Measurements from ENCODE around the gene ST14. TPM values are rescaled to one million over a fixed set of nuclear protein-coding genes. Genes with fewer than 3 reads are reported as not detected.

The ST14 gene
- polyA plus RNA-seq, 3 donors, result 13.3 to 36.0 (median 23.6) TPM

- Histone ChIP-seq H3K4me3 (replicated peaks in 1 of 3; ENCODE audit: low read depth in 2 of 3, low read length in 3 of 3) (no peak overlapping the region), H3K4me1 (ENCODE audit: control insufficient read depth in 1 of 2, insufficient read depth in 2 of 2, low read length in 2 of 2) (peaks cover 0 to 3% of the 10 kb centered on the region in 2 donors), H3K9me3 (replicated peaks in 1 of 2; ENCODE audit: control insufficient read depth in 1 of 2, insufficient read depth in 1 of 2, low read length in 2 of 2) (no peaks in the 10 kb centered on the region), H3K9ac (ENCODE audit: insufficient read depth, low read length, poor library complexity, severe bottlenecking) (no peak overlapping the region), H2AFZ (ENCODE audit: insufficient read depth, low read depth, low read length, poor library complexity, severe bottlenecking) (no peak overlapping the region), H3K27ac (ENCODE audit: low read depth in 1 of 2, low read length in 2 of 2) (peak overlapping the region in 1 of 2 donors; percentile 53), H3K4me2 (replicated peaks; ENCODE audit: extremely low read depth, low read length, poor library complexity, severe bottlenecking) (no peak overlapping the region), H4K20me1 (ENCODE audit: insufficient read depth, low read length) (peaks cover 99% of the 10 kb centered on the region), H3K36me3 (replicated peaks in 1 of 2; ENCODE audit: control insufficient read depth in 1 of 2, insufficient read depth in 2 of 2, low read length in 2 of 2) (peaks cover 87 to 99% of the 10 kb centered on the region in 2 donors), H3K79me2 (ENCODE audit: insufficient read depth, low read length) (peaks cover 90% of the 10 kb centered on the region), H3K27me3 (ENCODE audit: control insufficient read depth in 2 of 2, insufficient read depth in 2 of 2, low read length in 2 of 2) (no peaks in the 10 kb centered on the region)
- DNase-seq, result no peak
- Mint-ChIP-seq H3K27me3 (ENCODE audit: low read depth in 3 of 3) (peaks cover 0 to 2% (median 0%) of the 10 kb centered on the region in 3 donors), H3K4me3 (no peak overlapping the region), H3K27ac (peak overlapping the region in 6 of 7 donors; percentile 7 to 74 (median 52)), H3K36me3 (peaks cover 92 to 99% of the 10 kb centered on the region in 2 donors), H3K4me1 (peaks cover 4% of the 10 kb centered on the region), H3K9me3 (peaks cover 0 to 2% (median 0%) of the 10 kb centered on the region in 7 donors)
- TF ChIP-seq CTCF (IDR thresholded peaks at IDR 0.05), result no peak
- intact Hi-C loops (cut with micrococcal nuclease), result no loop called here
- 94% methylated on average over 6 of the region's 7 CpGs for WGBS (ENCODE audit: insufficient coverage)
Observed at GRCh38 chr11:130136107-130136506, 23.5 kb upstream of the ST14 start.

GRCh38 chr11:130137999-130138398 is 21.6 kb upstream of the ST14 start:
- Mint-ChIP-seq H3K36me3 (peaks cover 95 to 99% of the 10 kb centered on the region in 2 donors), H3K4me1 (no peaks in the 10 kb centered on the region), H3K4me3 (no peak overlapping the region), H3K9me3 (peaks cover 0 to 2% (median 0%) of the 10 kb centered on the region in 7 donors), H3K27ac (peak overlapping the region in 3 of 7 donors; percentile 6 to 57 (median 35)), H3K27me3 (ENCODE audit: low read depth in 3 of 3) (peaks cover 0 to 2% (median 0%) of the 10 kb centered on the region in 3 donors)
- H3K4me2 ChIP-seq (replicated peaks; ENCODE audit: extremely low read depth, low read length, poor library complexity, severe bottlenecking), result no peak overlapping the region
- H2AFZ ChIP-seq (ENCODE audit: insufficient read depth, low read depth, low read length, poor library complexity, severe bottlenecking), result no peak overlapping the region
- peak overlapping the region in 1 of 2 donors; percentile 23 for H3K27ac ChIP-seq (ENCODE audit: low read depth in 1 of 2, low read length in 2 of 2)
- H3K79me2 ChIP-seq (ENCODE audit: insufficient read depth, low read length), result peaks cover 90% of the 10 kb centered on the region
- H3K36me3 ChIP-seq (replicated peaks in 1 of 2; ENCODE audit: control insufficient read depth in 1 of 2, insufficient read depth in 2 of 2, low read length in 2 of 2), result peaks cover 90 to 100% of the 10 kb centered on the region in 2 donors
- H3K4me3 ChIP-seq (replicated peaks in 1 of 3; ENCODE audit: low read depth in 2 of 3, low read length in 3 of 3), result no peak overlapping the region
- H3K9me3 ChIP-seq (replicated peaks in 1 of 2; ENCODE audit: control insufficient read depth in 1 of 2, insufficient read depth in 1 of 2, low read length in 2 of 2), result no peaks in the 10 kb centered on the region
- H3K4me1 ChIP-seq (ENCODE audit: control insufficient read depth in 1 of 2, insufficient read depth in 2 of 2, low read length in 2 of 2), result no peaks in the 10 kb centered on the region
- 89% methylated on average over 5 of the region's 9 CpGs for WGBS (ENCODE audit: insufficient coverage)
- intact Hi-C loops (cut with micrococcal nuclease), result no loop called here
- no peak overlapping the region for H3K9ac ChIP-seq (ENCODE audit: insufficient read depth, low read length, poor library complexity, severe bottlenecking)
- TF ChIP-seq CTCF (IDR thresholded peaks at IDR 0.05), result no peak
- DNase-seq, result no peak
- peaks cover 99% of the 10 kb centered on the region for H4K20me1 ChIP-seq (ENCODE audit: insufficient read depth, low read length)
- no peaks in the 10 kb centered on the region for H3K27me3 ChIP-seq (ENCODE audit: control insufficient read depth in 2 of 2, insufficient read depth in 2 of 2, low read length in 2 of 2)

Measured in CD14-positive monocyte (primary cell).